Measurements from ENCODE around the gene GABARAPL2. TPM values are rescaled to one million over a fixed set of nuclear protein-coding genes. Genes with fewer than 3 reads are reported as not detected.
A peak's percentile ranks its signal among the peaks of the same experiment; 100 is the strongest.

The GABARAPL2 gene
- total and polyA plus RNA-seq, 2 experiments from 2014 or later, result 52.7 to 252 TPM

DNA sequence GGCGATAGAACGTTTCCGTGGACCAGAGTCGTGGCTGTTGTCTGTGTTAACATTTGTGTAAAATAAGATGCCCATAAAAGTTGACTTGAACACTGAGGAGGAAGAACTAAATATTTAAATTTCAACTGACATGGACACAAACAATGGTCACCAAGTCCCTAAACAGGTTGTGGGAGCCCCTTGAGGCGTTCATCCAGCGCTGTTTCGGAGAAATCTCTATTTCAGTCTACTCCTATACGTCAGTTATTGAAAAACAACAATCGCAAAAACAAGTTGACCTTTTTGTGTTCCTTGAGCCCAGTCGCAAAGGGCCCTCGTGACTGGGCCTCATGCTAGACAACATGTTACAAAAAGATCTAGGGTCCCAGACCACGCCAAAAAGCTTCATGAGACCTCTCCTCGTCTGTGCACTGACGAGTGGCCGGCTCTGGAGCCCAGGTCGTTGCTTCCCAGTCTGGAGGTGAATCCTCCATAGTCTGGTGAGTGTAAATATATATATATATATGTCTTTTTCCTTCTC, 9.7 kb upstream of the GABARAPL2 start:
- Histone ChIP-seq H3K4me3 (peak overlapping the region; percentile 84), H3K9ac (peak overlapping the region; percentile 86), H3F3A (ENCODE audit: insufficient read depth) (peaks cover 4% of the 10 kb centered on the region), H3K9me2 (ENCODE audit: insufficient read depth) (no peaks in the 10 kb centered on the region), H4K20me1 (ENCODE audit: insufficient read depth) (no peaks in the 10 kb centered on the region), H3K27me3 (replicated peaks; ENCODE audit: insufficient read depth) (no peaks in the 10 kb centered on the region), H2AFZ (peak overlapping the region; percentile 98), H3K79me2 (ENCODE audit: insufficient read depth) (0 out of 2 replicates have a peak, but pooled peaks cover 3% of the 10 kb centered on the region), H3K27ac (peak overlapping the region; percentile 76), H3K9me3 (ENCODE audit: low read depth) (no peaks in the 10 kb centered on the region), H3K36me3 (ENCODE audit: low read depth) (no peaks in the 10 kb centered on the region), H3K4me1 (ENCODE audit: insufficient read depth) (peaks cover 4% of the 10 kb centered on the region; the same call in 1 of the 2 replicates), H3K4me2 (ENCODE audit: unreplicated experiment) (peak overlapping the region; percentile 93)
- 43 to 46% methylated on average over 16 of the region's 16 CpGs for WGBS, 2 experiments (ENCODE audit: low coverage in 1 of 2, low lambda C conversion rate in 2 of 2, missing lambda C conversion rate in 2 of 2)
- in situ Hi-C loops (cut with MboI), result no loop called here
- DNase-seq, result no peak
- TF ChIP-seq EZH2 (IDR thresholded peaks at IDR 0.05; ENCODE audit: insufficient read depth, poor library complexity, severe bottlenecking) (no peak), EZH2phosphoT487 (IDR thresholded peaks at IDR 0.05; ENCODE audit: insufficient read depth, low read depth) (no peak)

DNA sequence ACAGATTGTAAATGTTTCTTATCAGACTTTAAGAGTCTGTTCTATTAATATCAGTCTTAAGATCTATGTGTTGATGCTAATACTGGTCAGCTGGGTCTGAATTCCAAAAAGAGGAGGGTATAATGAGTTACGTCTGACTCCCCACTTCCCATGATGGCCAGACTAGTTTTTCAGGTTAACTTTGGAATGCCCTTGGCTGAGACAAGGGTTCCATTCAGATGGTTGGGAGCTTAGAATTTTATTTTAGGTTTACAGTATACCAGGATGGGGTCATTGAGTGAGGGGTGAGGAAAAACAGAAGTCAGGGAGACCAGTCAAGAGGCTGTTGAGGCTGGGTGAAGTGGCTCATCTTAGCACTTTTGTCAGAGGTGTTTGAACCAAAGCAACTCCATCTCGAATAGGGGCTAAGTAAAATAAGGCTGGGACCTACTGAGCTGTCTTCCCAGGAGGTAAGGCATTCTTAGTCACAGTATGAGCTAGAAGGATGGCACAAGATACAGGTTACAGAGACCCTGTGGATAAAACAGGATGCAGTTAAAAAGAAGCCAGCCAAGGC, 7.3 kb upstream of the GABARAPL2 start:
- Histone ChIP-seq H3F3A (ENCODE audit: insufficient read depth) (peaks cover 5% of the 10 kb centered on the region), H3K9me3 (ENCODE audit: low read depth) (no peaks in the 10 kb centered on the region), H3K4me3 (no peak overlapping the region), H3K36me3 (ENCODE audit: low read depth) (no peaks in the 10 kb centered on the region), H3K9ac (no peak overlapping the region), H3K27me3 (replicated peaks; ENCODE audit: insufficient read depth) (no peaks in the 10 kb centered on the region), H3K27ac (no peak overlapping the region), H4K20me1 (ENCODE audit: insufficient read depth) (no peaks in the 10 kb centered on the region), H3K79me2 (ENCODE audit: insufficient read depth) (0 out of 2 replicates have a peak, but pooled peaks cover 3% of the 10 kb centered on the region), H2AFZ (no peak overlapping the region), H3K4me2 (ENCODE audit: unreplicated experiment) (no peak overlapping the region), H3K9me2 (ENCODE audit: insufficient read depth) (no peaks in the 10 kb centered on the region), H3K4me1 (ENCODE audit: insufficient read depth) (peaks cover 4% of the 10 kb centered on the region; the same call in 1 of the 2 replicates)
- 53 to 59% methylated on average over 2 of the region's 2 CpGs for WGBS, 2 experiments (ENCODE audit: low coverage in 1 of 2, low lambda C conversion rate in 2 of 2, missing lambda C conversion rate in 2 of 2)
- TF ChIP-seq EZH2 (IDR thresholded peaks at IDR 0.05; ENCODE audit: insufficient read depth, poor library complexity, severe bottlenecking), result no peak
- no peak for TF ChIP-seq EZH2phosphoT487 (IDR thresholded peaks at IDR 0.05; ENCODE audit: insufficient read depth, low read depth)
- DNase-seq, result no peak
- in situ Hi-C loops (cut with MboI), result no loop called here

DNA sequence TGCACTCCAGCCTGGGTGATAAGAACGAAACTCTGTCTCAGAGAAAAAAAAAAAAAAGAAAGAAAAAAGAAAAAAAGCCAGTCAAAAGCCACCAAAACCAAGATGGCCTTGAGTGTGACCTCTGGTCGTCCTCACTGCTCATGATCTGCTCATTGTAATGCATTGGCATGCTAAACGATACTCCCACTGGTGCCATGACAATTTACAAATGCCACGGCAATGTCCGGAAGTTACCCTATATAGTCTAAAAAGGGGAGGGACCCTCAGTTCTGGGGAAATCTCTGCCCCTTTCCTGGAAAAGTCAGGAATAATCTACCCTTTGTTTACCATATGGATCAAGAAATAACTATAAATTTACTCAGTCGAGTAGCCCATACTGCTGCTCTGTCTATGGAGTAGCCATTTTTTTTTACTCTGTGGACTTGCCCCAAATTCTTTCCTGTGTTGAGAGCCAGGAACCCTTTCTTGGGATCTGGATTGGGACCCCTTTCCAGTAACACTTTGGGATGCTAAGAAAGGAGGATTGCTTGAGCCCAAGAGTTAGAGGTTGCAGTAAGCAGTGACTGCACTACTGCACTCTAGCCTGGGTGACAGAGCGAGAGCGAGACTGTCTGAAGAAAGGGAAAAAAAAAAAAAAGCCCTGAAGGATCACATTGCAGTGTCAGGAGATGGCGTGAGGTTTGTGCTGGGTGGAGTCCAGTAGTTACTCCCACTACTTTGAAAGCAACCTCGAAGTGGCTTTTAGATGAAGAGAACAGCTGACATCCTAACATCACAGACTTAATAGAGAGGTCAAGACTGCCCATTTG, 6.4 kb upstream of the GABARAPL2 start:
- Histone ChIP-seq H3K27ac (no peak overlapping the region), H4K20me1 (ENCODE audit: insufficient read depth) (no peaks in the 10 kb centered on the region), H3K9ac (no peak overlapping the region), H3K4me1 (ENCODE audit: insufficient read depth) (peaks cover 4% of the 10 kb centered on the region; the same call in 1 of the 2 replicates), H3K36me3 (ENCODE audit: low read depth) (no peaks in the 10 kb centered on the region), H3K9me3 (ENCODE audit: low read depth) (no peaks in the 10 kb centered on the region), H3K9me2 (ENCODE audit: insufficient read depth) (no peaks in the 10 kb centered on the region), H2AFZ (peak overlapping the region; percentile 67), H3K4me3 (no peak overlapping the region), H3K27me3 (replicated peaks; ENCODE audit: insufficient read depth) (no peaks in the 10 kb centered on the region), H3K79me2 (ENCODE audit: insufficient read depth) (no peaks in the 10 kb centered on the region), H3K4me2 (ENCODE audit: unreplicated experiment) (no peak overlapping the region), H3F3A (ENCODE audit: insufficient read depth) (peaks cover 9% of the 10 kb centered on the region)
- TF ChIP-seq EZH2 (IDR thresholded peaks at IDR 0.05; ENCODE audit: insufficient read depth, poor library complexity, severe bottlenecking) (no peak), EZH2phosphoT487 (IDR thresholded peaks at IDR 0.05; ENCODE audit: insufficient read depth, low read depth) (no peak)
- in situ Hi-C loops (cut with MboI), result no loop called here
- peak; percentile 74 for DNase-seq
- WGBS, 2 experiments (ENCODE audit: low coverage in 1 of 2, low lambda C conversion rate in 2 of 2, missing lambda C conversion rate in 2 of 2), result 33% methylated on average over 9 to 10 of the region's 10 CpGs

DNA sequence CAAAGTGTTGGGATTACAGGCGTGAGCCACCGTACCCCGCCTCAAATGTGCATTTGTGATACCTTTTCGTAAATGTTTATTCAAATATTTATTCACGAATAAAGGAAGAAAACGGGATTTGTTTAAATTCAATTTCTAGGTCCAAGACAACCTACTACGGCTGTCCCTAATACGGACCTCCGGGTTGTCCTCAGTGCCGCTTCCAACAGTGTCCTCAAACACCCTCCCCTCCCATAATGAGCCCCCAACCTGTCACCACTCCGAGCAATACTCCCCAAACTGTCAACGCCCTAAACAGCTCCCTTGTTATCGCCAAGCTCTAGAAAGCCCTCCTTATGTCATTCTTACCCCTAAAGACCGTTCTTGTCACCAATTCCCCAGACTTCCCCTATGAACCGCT, 539 bp upstream of the GABARAPL2 start:
- peak overlapping the region; percentile 80 for H3K9ac ChIP-seq
- 18 to 20% methylated on average over 15 of the region's 15 CpGs for WGBS, 2 experiments (ENCODE audit: low coverage in 1 of 2, low lambda C conversion rate in 2 of 2, missing lambda C conversion rate in 2 of 2)
- no peak for DNase-seq
- TF ChIP-seq EZH2phosphoT487 (IDR thresholded peaks at IDR 0.05; ENCODE audit: insufficient read depth, low read depth) (no peak), EZH2 (IDR thresholded peaks at IDR 0.05; ENCODE audit: insufficient read depth, poor library complexity, severe bottlenecking) (no peak)
- peak overlapping the region; percentile 88 for H3K4me3 ChIP-seq
- no peaks in the 10 kb centered on the region for H3K27me3 ChIP-seq (replicated peaks; ENCODE audit: insufficient read depth)
- peaks cover 14% of the 10 kb centered on the region; the same call in 1 of the 2 replicates for H3F3A ChIP-seq (ENCODE audit: insufficient read depth)
- H3K4me2 ChIP-seq (ENCODE audit: unreplicated experiment), result peak overlapping the region; percentile 98
- H2AFZ ChIP-seq, result peak overlapping the region; percentile 99
- H3K27ac ChIP-seq, result 0 out of 2 replicates have a peak overlapping the region, but pooled peaks have one; percentile 4
- peaks cover 4% of the 10 kb centered on the region; the same call in 1 of the 2 replicates for H4K20me1 ChIP-seq (ENCODE audit: insufficient read depth)
- H3K79me2 ChIP-seq (ENCODE audit: insufficient read depth), result peaks cover 44% of the 10 kb centered on the region
- H3K9me2 ChIP-seq (ENCODE audit: insufficient read depth), result no peaks in the 10 kb centered on the region
- H3K36me3 ChIP-seq (ENCODE audit: low read depth), result peaks cover 26% of the 10 kb centered on the region
- in situ Hi-C loops (cut with MboI), result no loop called here
- H3K9me3 ChIP-seq (ENCODE audit: low read depth), result no peaks in the 10 kb centered on the region
- peaks cover 18% of the 10 kb centered on the region; the same call in 1 of the 2 replicates for H3K4me1 ChIP-seq (ENCODE audit: insufficient read depth)
